ENCODE data around the gene KRT20. TPM values are rescaled to one million over a fixed set of nuclear protein-coding genes. Genes with fewer than 3 reads are reported as not detected.

KRT20 gene
- total RNA-seq, 1 experiment from 2014 or later: not detected

GRCh38 chr17:40839194-40839593, 45.8 kb downstream of the KRT20 start:
- no peak overlapping the region for H2BK5ac ChIP-seq (ENCODE audit: insufficient read length, low read length)
- no peak overlapping the region for H3K23ac ChIP-seq (ENCODE audit: insufficient read length, low read depth, low read length)
- Mint-ChIP-seq H3K9me3 (no peaks in the 10 kb centered on the region), H3K4me3 (no peak overlapping the region), H3K27ac (no peak overlapping the region), H3K36me3 (ENCODE audit: insufficient read depth in 1 of 3, low read depth in 3 of 3) (peaks cover 0 to 10% (median 0%) of the 10 kb centered on the region in 3 experiments; a peak in 3 of 7 replicates), H3K27me3 (ENCODE audit: low read depth) (peaks cover 95% of the 10 kb centered on the region), H3K4me1 (peaks cover 4% of the 10 kb centered on the region in 2 experiments)
- no peak overlapping the region for H3K56ac ChIP-seq (ENCODE audit: insufficient read length, low read depth, low read length)
- no peaks in the 10 kb centered on the region for H4K20me1 ChIP-seq (ENCODE audit: control insufficient read depth, insufficient read depth, insufficient read length)
- no peak overlapping the region for H3K14ac ChIP-seq (ENCODE audit: insufficient read depth, low read length)
- no peak overlapping the region for H3T11ph ChIP-seq (ENCODE audit: low read length)
- H4K91ac ChIP-seq (ENCODE audit: insufficient read length, low read depth, low read length): no peak overlapping the region
- no peak overlapping the region for H2BK20ac ChIP-seq (ENCODE audit: low read depth, low read length, poor library complexity, severe bottlenecking)
- H2BK15ac ChIP-seq (ENCODE audit: low read depth, low read length): no peak overlapping the region
- H2AK5ac ChIP-seq (ENCODE audit: insufficient read length, low read length): no peak overlapping the region
- no peak overlapping the region for H4K8ac ChIP-seq (replicated peaks; ENCODE audit: insufficient read length, low read depth, low read length)
- H3K4ac ChIP-seq (ENCODE audit: low read depth, low read length): no peak overlapping the region
- no peaks in the 10 kb centered on the region for H3K23me2 ChIP-seq (ENCODE audit: insufficient read length, low read depth, low read length, poor library complexity, severe bottlenecking)
- peaks cover 7% of the 10 kb centered on the region; the same call in 1 of the 2 replicates for H3K27me3 ChIP-seq (ENCODE audit: insufficient read depth, low read length)
- no peaks in the 10 kb centered on the region for H3K79me1 ChIP-seq (ENCODE audit: insufficient read depth, low read depth, low read length, poor library complexity, severe bottlenecking)
- no peaks in the 10 kb centered on the region for H3K79me2 ChIP-seq (ENCODE audit: insufficient read depth, low read length)
- TF ChIP-seq CTCF (conservative IDR thresholded peaks at IDR 0.05): no peak
- no peak overlapping the region for H2BK12ac ChIP-seq (ENCODE audit: insufficient read length, low read depth, low read length)
- H3K4me2 ChIP-seq (ENCODE audit: insufficient read depth, insufficient read length, low read length): no peak overlapping the region
- H2BK120ac ChIP-seq (ENCODE audit: low read depth, low read length, poor library complexity, severe bottlenecking): no peak overlapping the region
- DNase-seq: no peak
- H3K9ac ChIP-seq (ENCODE audit: extremely low read depth, insufficient read length, low read length): no peak overlapping the region
- H2AFZ ChIP-seq (ENCODE audit: low read length): no peak overlapping the region
- H4K5ac ChIP-seq (ENCODE audit: insufficient read length, low read depth, low read length): no peak overlapping the region
- H3K18ac ChIP-seq (ENCODE audit: insufficient read length, low read depth, low read length): no peak overlapping the region
- no peaks in the 10 kb centered on the region for H3K9me3 ChIP-seq (ENCODE audit: control insufficient read depth, low read depth, low read length)
- no peak overlapping the region for H3K27ac ChIP-seq (ENCODE audit: insufficient read length, low read depth, low read length)
- WGBS (ENCODE audit: extremely low coverage, insufficient read length, low lambda C conversion rate): no CpG with 5 or more reads among the region's 3 CpGs
- H3K4me1 ChIP-seq (ENCODE audit: insufficient read depth, low read length): no peaks in the 10 kb centered on the region

Data from H9 (cell line).